ENCODE results near the gene KLHL5.

GRCh38 chr4:39039108-39039507, 22.9 kb upstream of the KLHL5 start:
- TF ChIP-seq, protein P1, sequence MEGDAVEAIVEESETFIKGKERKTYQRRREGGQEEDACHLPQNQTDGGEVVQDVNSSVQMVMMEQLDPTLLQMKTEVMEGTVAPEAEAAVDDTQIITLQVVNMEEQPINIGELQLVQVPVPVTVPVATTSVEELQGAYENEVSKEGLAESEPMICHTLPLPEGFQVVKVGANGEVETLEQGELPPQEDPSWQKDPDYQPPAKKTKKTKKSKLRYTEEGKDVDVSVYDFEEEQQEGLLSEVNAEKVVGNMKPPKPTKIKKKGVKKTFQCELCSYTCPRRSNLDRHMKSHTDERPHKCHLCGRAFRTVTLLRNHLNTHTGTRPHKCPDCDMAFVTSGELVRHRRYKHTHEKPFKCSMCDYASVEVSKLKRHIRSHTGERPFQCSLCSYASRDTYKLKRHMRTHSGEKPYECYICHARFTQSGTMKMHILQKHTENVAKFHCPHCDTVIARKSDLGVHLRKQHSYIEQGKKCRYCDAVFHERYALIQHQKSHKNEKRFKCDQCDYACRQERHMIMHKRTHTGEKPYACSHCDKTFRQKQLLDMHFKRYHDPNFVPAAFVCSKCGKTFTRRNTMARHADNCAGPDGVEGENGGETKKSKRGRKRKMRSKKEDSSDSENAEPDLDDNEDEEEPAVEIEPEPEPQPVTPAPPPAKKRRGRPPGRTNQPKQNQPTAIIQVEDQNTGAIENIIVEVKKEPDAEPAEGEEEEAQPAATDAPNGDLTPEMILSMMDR (IDR thresholded peaks at IDR 0.05) = no peak
- TF ChIP-seq EZH2 (IDR thresholded peaks at IDR 0.05) = no peak

Data from neural progenitor cell (in vitro differentiated cells).